NCI-H1048 (cell line): ENCODE results near the gene ACLY.
A peak's percentile ranks its signal among the peaks of the same experiment; 100 is the strongest.

Source experiments
- DNase-seq: peaks from one replicate; lab custom pipeline; 2025; lab: John Stamatoyannopoulos, UW

The ACLY gene

DNA sequence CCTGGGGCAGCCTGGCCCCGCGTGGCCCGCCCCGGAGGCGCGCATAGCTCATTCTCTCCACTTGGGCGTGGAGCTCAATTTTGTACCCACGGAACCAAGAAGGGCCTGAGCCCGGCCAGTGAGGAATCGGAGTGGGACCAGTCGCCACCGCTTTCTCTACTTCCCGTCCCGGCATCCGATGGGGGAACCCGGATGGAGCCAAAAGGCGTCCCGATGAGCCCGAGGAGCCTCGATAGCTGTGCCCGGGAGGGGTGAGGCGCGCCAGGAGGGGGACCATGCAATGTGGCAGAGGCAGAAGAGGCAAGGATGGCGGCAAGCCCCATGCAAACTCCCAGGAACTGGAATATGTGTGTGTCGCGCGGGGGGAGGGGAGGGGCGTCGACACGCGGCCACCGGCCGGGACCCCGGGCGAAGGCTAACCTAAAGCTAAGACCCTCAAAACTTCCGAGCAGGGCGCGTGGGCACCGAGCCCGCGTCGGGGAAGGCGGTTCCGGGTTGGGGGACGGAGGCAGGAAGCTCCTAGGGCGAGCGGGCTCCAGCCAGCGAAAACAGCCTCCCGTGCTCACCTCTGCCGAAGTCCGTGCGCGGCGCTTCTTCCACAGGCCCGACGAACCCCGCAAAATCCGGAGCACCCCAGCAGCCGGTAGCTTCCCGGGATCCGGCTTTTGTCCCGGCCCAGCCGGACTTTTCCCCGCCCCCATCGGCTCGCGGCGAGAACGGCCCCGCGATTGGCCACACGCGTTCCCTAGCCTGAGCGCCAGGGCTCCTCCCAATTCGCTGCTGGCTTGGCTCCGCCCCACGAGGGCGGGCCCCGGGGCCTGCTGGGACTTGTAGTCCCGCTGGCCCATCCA lies at the start of gene ACLY:
Gene ACLY (minus strand): TSS at position 638 of the 851 bp plus-strand sequence. CDS start 5,078 bp downstream, outside the sequence.
- DNase-seq, result peak; percentile 92

DNA sequence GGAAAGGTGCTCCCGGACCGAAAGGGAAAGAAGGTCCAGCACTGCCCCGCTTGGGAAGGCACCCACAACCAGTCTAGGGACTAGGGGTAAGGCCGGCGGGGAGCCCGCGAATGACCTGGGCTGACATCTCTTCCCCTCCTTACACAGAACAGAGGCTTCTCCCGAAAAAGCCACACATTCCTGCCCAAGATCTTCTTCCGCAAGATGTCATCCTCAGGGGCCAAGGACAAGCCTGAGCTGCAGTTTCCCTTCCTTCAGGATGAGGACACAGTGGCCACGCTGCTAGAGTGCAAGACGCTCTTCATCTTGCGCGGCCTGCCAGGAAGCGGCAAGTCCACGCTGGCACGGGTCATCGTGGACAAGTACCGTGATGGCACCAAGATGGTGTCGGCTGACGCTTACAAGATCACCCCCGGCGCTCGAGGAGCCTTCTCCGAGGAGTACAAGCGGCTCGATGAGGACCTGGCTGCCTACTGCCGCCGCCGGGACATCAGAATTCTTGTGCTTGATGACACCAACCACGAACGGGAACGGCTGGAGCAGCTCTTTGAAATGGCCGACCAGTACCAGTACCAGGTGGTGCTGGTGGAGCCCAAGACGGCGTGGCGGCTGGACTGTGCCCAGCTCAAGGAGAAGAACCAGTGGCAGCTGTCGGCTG lies 49.3 kb upstream of the ACLY start:
- DNase-seq, result no peak

DNA sequence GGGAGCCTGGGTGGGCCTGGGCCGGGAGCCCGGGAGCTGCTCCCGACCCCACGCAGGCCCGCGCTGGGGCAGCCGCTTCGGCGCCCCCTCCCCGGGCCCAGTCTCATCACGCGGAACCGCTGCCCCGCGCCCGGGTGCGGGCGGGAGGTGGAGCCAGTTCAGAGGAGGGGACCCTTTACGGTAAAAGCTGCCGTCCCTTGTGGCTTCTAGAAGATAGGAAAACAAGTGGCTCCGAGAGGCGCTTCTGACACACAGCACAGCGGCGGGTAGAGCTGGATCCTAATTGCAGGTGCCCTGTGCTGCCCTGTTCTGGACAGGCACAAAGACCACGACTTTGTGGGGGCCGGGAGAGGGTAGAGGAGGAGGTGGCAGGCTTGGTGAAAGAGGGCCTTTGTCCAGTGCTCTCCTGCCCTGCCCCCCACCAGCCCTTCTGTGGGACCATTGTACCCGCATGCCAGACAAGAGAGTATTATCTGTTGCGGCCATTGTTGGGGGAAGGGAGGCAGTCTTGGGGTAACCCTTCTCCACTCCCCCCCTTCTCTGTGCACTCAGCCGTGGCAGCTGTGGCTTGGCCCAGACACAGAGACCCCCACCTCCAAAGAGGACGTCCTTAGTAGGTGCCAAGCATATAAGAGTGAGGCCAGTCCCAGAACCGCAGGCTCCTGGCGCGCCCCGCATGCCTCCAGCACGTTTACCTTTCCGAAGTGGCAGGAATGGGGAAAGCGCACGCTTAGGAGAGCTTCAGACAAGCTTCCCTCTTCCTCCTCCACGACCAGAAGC lies 48.6 kb upstream of the ACLY start:
- no peak for DNase-seq

DNA sequence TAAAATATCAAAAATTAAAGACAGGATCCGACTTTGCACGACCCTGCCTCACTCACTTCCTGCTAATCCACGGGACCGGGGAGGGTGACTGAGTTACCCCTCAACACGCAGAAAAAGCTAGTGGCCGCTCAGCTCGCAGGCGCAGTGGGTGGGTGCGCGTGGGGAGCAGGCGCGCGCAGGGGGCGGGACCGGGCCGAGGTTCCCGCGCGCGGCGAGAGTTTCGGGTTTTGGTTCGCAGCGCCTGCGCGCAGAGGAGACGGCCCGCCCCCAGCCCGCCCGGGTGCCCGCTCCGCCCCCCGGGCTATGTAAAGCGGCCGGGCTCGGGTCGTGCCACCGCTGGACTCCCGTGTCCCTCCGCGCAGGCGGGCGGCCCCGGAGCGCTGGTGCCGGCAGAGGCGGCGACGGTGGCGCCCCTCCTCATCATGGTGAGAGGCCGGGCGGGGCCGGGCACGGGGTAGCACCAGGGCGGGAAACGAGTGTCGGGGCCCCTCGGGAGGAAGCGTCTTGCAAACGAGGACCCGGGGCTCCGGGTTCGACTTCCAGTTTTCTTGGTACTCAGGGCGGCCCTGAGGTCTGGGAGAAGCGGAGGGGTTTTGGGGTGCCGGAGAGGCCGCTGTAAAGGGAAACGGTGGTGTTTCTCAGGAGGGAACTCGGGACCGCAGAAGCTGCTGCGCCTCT lies 47.9 kb upstream of the ACLY start, which contains the start of gene CNP:
Gene CNP (plus strand): TSS at position 333 of the 678 bp plus-strand sequence. CDS start 90 bp downstream, at position 423.
- peak; percentile 51 for DNase-seq

DNA sequence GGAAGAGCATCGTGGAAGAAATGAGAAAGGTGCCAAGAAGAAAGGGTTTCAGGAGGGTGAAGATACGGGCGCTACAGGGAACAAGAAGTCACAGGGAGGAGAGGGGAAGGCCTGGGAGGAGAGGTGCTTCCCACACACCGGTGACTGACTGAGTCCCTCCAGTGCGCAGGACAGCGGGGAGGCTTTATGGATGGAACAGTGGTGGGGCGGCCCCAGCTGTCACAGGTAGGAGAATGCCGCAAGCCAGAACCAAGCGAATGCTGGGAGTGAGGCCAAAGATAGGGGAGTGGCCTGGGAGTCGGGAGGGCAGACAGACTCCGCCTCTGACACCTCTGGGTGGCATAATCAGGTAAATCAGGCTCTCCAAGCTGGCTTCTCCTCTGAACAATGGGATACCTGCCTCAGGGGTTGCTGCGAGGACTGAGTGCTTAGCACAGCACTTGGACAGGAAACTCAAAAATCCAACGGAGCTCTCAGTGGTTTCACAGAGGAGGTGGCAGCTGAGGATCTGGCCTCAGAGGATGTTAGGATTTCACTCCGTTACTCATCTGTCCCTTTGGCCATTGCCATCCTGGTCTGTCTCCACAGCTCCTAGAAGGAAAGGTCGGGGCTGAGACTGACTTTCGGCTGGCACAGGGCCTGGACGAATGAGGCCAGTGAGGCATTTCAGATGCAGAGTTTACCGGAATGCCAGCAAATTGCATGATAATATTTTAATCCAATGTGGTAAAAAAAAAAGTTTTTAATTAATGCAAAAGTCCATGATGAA lies 47.1 kb upstream of the ACLY start:
- DNase-seq, result peak; percentile 88

DNA sequence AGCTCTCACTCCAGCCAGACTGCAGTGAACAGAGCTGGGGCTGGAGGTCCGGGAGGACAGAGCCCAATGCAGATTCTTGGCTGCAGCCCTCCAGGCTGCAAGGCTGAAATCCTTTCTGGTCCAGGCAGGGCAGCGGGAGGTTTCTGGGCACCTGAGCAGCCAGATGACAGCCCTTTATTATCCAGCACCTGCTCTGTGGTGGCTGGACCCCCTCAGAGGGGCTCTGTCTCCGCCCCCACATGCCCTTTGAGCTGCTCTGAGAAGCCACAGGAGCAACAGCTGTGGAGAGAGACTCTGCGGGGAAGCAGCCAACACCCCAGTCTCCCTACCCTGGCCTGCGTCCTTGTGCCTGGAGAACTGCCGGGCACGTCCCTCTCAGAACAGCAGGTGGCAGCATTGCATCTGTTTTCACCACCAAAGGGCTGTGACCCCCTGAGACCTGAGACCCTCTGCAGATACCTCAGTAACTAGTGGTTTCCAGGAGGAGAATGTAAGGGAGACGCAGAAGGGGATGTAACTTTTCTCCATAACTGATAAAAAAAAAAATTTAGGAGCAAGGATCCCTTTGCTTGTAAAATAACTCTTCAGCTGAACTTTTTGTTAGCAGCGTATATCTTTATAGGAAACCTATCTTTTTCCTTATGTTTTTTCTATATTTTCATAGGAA lies 44.1 kb upstream of the ACLY start:
- no peak for DNase-seq

DNA sequence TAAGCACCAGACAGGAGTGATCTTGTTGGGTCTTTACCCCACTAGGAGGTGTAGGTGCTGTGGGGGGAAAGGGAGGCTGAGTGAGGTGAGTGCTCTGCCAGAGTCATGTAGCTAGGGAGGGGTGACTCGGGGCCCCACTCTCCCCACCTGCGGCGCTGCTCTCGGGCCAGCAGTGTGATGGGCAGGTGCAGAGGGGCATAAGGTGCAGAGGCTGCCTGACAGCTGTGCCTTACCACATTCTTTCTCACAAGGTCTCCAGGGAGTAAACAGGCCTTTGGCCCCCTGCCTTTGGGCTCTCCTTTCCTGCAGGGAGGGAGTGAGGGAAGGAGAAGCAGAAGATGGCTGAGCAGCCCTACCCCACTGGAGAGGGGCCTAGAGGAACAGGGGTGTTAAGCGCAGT lies 43.4 kb upstream of the ACLY start:
- no peak for DNase-seq

DNA sequence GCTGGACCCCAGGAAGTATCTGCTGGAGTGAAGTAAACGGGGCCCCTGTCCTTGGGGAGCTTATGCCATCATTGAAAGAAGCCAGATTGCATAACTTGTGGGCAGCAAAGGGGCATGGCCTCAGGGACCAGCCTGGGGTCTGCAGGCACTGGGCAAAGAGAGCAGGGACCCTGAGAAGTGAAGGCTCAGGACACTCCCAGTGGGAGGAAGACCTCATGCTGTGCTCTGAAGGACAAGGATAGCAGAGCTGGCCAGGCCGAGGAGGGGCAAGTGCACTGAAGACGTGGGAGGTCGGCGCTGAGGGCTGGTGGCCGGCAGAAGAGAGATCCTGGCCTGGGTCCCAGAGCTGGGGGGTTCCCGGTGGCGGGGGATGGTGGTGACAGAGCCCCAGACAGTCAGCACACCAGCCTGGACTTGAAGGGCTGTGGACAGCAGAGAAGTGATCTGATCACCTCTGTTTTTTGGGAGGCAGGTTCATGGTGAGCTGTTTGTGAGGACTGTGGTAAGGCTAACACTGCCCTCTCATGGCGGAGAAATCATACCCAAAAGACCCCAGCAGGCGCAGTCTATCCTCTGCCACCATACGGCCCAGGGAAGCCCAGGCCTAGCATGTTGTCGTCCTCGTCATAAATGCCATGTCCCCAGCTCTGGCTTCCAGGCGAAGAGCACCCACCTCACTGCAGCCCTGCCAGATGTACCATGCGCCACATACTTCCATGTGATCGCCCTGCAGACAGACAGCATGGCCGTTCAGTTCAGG lies 40.8 kb upstream of the ACLY start:
- DNase-seq, result no peak

DNA sequence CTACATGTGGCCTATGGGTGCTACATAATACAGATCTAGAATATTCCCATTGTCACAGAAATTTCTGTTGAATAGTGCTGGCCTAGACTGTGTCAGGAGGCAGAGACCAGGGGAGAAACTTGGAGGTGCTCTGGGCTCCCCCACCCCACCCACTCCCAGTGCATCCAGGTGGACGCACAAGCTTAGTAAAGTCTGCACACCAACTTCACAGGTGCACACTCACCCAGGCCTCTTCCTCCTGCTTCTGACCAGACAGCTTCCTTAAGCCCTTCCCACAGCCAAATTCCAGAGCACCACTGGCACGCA lies 40.2 kb upstream of the ACLY start:
- no peak for DNase-seq

DNA sequence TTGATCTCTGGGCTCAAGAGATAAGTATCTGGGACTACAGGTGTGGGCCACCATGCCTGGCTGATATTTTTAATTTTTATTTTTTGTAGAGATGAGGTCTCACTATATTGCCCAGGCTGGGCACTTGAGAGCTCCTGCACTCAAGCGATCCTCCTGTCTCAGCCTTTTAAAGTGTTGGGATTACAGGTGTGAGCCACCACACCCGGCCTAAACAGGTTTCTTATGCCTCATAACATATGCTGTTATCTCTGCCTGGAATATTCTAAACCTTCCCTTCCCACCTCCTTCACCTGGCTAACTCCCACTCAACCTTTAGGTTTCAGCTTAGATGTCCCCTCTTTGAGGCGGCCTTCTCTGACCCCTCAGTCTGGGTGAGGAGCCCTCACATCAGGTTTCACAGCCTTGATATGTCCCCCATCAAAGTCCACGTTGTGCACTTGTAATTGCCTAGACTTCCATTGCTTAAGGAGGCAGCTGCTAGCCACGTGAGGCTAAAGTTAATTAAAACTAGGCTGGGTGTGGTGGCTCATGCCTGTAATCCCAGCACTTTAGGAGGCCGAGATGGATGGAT lies 39.2 kb upstream of the ACLY start:
- no peak for DNase-seq

DNA sequence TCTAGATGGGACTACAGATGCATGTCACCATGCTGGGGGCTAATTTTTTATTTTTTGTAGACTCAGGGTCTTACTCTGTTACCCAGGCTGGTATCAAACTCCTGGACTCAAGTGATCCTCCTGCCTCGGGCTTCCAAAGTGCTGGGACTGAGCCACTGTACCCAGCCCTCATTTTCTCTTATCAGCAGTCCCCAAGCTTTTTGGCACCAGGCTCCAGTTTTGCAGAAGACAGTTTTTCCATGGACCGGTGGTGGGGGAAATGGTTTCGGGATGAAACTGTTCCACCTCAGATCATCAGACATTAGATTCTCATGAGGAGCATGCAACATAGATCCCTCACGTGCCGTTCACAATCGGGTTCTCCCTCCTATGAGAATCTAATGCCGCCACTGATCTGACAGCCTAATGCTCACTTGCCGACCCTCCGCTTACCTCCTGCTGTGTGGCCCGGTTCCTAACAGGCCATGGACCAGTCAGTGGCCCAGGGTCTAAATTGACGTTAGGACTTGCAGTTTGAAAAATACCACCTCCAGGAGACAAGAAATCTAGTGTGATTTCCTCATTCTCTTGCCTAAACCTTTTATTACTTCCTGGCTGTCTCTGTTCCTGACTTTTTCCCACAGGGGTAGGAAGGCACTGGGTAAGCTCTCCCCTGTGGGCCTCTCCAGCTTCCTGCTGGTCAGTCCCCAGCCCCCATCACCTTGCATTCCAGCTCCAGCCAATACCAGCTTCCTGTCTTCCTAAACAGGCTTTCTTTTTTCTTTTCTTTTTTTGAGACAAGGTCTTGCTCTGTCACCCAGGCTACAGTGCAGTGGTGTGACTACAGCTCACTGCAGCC lies 38.5 kb upstream of the ACLY start:
- no peak for DNase-seq

DNA sequence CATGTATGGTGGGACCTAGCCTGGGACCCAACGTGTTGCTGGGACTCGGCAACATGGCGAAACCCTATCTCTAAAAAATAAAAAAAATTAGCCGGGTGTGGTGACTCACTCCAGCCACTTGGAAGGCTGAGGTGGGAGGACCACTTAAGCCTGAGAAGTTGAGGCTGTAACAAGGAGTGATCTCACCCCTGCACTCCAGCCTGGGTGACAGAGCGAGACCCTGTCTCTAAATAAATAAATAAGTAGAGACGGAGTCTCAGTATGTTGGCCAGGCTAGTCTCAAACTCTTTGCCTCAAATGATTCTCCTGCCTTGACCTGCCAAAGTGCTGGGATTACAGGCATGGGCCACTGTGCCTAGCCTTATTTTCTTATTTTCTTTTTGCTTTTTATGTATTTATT lies 37.8 kb upstream of the ACLY start:
- no peak for DNase-seq

DNA sequence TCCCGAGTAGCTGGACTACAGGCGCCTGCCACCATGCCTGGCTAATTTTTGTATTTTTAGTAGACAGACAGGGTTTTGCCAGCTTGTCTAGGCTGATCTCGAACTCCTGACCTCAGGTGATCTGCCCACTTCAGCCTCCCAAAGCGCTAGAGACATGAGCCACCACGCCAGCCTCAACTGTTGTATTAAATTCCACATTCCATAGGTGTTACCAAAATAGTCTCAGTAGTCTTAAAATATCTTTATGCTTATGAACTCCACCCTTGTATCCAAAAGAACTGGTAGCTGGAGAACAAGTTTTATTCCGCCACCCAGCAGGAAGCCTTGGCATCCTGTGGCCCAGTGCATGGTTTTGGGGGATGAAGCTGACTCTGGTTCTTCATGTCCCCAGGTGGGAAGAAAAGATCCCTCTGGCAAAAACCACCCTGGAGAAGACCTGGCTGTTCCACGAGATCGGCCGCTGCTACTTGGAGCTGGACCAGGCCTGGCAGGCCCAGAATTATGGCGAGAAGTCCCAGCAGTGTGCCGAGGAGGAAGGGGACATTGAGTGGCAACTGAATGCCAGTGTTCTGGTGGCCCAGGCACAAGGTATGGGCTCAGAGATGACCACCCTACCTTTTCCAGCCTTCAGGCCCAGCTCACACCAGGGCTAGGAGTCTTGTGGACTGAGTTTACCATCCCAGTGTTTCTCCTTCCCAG lies 30.2 kb upstream of the ACLY start:
- no peak for DNase-seq

DNA sequence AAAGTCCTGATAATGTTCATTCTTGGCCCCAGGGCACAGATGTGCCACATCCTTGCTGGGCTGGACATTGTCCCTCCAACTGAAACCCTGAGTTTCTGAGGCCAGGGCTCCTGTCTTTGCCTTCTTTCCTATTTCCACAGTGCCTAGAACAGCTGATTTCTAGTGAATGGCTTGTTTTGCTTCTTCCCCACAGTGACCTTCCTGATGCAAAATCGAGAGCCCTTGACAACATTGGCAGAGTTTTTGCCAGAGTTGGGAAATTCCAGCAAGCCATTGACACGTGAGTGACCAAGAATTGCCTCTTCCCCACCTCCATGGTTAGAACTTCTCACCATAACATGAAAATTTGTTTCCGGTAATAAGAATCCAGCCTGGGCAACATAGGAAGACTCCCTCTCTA lies 26.2 kb upstream of the ACLY start:
- no peak for DNase-seq

DNA sequence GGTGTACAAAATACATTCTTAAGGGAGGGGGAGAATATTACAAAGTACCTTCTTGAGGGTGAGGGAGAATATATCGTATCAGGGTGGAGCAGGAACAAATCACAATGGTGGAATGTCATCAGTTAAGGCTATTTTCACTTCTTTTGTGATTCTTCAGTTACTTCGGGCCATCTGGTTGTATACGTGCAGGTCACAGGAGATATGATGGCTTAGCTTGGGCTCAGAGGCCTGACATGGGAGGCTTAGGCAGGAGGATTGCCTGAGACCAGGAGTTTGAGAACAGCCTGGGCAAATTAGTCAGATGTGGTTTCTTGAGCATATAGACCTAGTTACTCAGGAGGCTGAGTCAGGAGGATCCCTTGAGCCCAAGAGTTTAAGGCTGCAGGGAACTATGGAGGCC lies 24.7 kb upstream of the ACLY start:
- no peak for DNase-seq

DNA sequence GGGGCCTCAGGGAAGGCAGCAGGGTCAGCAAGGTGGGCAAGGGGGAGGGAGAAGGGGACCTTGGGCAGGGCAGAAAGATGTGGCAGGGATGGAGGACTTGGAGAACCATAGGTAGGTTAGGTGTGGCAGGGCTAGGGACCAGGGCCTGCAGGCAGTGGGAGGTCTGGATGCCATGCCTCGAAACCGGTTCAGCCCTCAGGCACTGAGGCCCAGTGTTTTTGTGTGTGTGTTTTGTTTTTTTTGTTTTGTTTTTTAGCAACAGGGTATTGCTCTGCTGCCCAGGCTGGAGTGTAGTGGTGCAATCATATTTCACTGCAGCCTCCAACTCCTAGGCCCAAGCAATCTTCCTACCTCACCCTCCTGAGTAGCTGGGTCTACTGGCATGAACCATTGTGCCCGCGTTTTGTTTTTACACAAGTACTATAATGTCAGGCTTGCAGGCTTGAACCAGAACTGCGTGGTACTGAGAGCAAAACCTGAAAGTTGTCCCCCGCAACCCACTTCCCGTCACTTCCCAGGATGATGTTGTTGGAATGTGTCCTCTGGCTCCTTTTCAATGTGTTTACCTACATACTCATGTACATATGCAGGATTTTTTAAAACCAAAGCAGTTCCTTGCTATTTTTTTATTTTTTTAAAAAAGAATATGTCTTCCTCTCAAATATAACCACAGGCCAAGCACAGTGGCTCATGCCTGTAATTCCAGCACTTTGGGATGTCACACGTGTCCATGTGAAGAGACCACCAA lies 24.0 kb upstream of the ACLY start:
- no peak for DNase-seq

DNA sequence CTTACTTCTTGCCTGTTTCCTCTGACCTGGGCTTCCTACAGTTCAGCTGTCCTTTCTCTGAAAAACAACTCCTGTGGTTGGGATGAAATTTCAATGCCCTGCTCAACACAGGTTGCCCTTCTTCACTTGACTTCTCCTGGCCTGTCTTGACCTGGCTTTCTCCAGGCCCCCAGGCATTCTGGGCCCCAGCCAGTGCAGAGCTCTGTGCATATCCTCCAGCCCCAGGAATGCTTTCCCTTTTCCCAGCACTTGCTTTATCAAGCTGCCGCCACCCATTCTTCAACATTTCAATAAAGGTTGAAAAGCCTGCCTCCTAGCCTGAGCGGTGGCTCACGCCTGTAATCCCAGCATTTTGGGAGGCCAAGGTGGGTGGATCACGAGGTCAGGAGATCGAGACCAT lies 22.4 kb upstream of the ACLY start:
- no peak for DNase-seq

DNA sequence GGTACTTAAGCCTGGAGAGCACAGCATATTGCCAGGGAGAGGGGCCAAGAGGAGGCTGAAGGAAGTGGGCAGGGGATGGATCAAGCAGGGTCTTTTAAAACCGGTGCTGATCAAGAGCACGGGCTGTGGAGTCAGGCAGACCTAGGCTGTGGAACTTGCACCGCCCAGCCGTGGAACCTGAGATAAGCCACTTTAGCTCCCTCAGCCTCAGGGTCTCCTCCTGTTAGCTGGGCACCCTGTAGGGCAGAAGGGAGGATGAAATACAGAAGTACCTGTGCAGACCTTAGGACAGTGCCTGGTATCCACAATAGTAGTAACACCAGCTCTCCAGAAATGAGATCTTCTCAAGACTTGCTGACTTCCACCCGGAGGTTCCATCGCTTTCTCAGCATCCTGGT lies 20.9 kb upstream of the ACLY start:
- DNase-seq, result no peak
